Brain microvascular endothelial cell (primary cell): ENCODE data around the gene C12orf75.

Experiments used
- DNase-seq: peaks from one replicate; pipeline ENCODE4 v3.0.0-alpha.2; 2020
- H3K27ac ChIP-seq: fragments of 250-450 bp; sonication (Bioruptor Pico); 2 replicates; pipeline ENCODE4 v1.5.1; 2020; ENCODE audit warnings: mild to moderate bottlenecking, moderate library complexity
- H3K27me3 ChIP-seq: fragments of 250-450 bp; sonication (Bioruptor Pico); replicated peaks from 2 replicates; pipeline ENCODE4 v1.5.1; 2020; ENCODE audit warnings: mild to moderate bottlenecking
- H3K36me3 ChIP-seq: fragments of 250-450 bp; sonication (Bioruptor Pico); replicated peaks from 2 replicates; pipeline ENCODE4 v1.5.1; 2020; ENCODE audit warnings: mild to moderate bottlenecking
- H3K4me3 ChIP-seq: 2 replicates; pipeline ENCODE4 v1.5.1; 2011; ENCODE audit warnings: low read depth, mild to moderate bottlenecking, control low read depth, low read length, moderate library complexity
- CTCF ChIP-seq: IDR thresholded peaks from 2 replicates; pipeline ENCODE4 v1.5.1; 2011; ENCODE audit warnings: low read depth, mild to moderate bottlenecking, moderate library complexity, low read length, control low read depth, inconsistent platforms; ENCODE audit errors: missing control alignments
- in situ Hi-C: cut with HindIII; loops from 2 replicates; pipeline ENCODE4 v1.10.0; 2017; ENCODE audit warnings: low sequenced_read_pairs, low pct_ligation_motif_present

The C12orf75 gene

GRCh38 chr12:105355752-105356151, 25.3 kb downstream of the C12orf75 start:
- H3K27ac ChIP-seq, result no peak overlapping the region
- peak; percentile 21 for DNase-seq
- in situ Hi-C loops, result no loop called here
- no peaks in the 10 kb centered on the region for H3K27me3 ChIP-seq
- H3K36me3 ChIP-seq, result no peaks in the 10 kb centered on the region
- H3K4me3 ChIP-seq, result no peak overlapping the region
- no peak for TF ChIP-seq CTCF

DNA sequence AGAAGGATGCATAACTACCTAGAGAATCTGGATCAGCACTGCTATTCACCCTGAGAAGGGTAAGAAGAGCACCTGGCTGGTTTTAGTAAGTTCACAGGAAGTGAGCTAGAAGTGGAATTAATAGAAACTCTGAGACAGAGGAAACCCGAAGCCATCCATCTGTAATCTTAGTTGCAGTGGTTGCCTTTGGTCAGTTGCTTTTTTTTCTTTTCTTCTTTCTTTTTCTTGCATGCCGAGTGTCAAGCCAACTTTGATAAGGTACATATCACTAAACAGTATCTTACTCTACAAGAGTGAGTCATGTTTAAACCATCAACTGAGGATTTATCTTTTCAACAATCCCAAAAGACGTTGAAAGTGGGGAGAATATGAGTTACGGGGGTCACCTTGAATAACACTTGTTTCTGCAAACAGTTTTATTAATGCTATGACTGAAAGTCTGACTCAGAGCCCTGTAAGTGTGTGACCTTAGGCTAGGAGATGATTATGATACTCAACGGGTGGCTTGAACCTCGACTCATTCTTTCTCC, 26.7 kb downstream of the C12orf75 start:
- DNase-seq, result peak; percentile 10
- Histone ChIP-seq H3K36me3 (no peaks in the 10 kb centered on the region), H3K27me3 (no peaks in the 10 kb centered on the region), H3K4me3 (no peak overlapping the region), H3K27ac (no peak overlapping the region)
- in situ Hi-C loops, result no loop called here
- no peak for TF ChIP-seq CTCF

DNA sequence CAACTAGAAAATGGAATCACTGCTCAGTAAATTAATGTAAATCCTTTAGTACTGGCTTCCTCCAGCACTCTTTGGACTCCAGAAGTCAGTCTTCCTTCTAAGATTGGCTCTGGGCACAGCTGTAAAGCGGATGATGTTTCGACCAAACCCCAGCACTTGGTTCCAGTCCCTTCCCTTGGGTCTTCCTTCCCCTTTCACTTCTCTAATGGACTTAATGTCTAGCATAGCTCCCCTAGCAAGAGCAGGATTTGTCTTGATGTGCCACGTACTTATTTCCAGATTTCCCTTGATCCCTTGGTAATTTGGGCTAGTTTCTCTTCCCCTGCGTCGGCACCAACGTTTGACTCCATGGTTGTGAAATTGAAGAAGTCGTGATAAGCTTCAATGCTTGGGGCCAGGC, 28.3 kb downstream of the C12orf75 start:
- Histone ChIP-seq H3K4me3 (no peak overlapping the region), H3K27me3 (no peaks in the 10 kb centered on the region), H3K27ac (no peak overlapping the region), H3K36me3 (no peaks in the 10 kb centered on the region)
- no peak for DNase-seq
- TF ChIP-seq CTCF, result no peak
- in situ Hi-C loops, result no loop called here

DNA sequence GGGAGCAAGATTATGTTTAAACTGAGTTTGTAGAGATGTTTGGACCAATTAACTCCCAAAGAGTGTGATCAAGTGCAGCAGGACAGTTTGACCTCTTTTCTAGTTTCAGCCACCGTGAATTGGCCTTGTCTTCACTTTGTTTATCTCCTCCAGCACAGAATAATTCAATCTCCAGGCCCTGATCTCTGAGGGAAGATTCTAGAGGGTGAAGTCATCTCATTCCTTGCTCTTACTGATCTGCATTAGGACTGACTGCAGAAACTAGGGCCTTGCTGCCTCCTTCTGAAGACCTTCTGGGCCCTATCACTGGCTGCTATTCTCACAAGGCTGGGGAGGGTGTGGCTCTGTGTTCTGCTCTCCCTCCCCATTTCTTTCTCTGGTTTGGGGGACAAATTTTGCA, 29.4 kb downstream of the C12orf75 start:
- no peak overlapping the region for H3K4me3 ChIP-seq
- peak; percentile 10 for DNase-seq
- no peaks in the 10 kb centered on the region for H3K27me3 ChIP-seq
- H3K36me3 ChIP-seq, result no peaks in the 10 kb centered on the region
- no peak overlapping the region for H3K27ac ChIP-seq
- in situ Hi-C loops, result no loop called here
- TF ChIP-seq CTCF, result no peak

DNA sequence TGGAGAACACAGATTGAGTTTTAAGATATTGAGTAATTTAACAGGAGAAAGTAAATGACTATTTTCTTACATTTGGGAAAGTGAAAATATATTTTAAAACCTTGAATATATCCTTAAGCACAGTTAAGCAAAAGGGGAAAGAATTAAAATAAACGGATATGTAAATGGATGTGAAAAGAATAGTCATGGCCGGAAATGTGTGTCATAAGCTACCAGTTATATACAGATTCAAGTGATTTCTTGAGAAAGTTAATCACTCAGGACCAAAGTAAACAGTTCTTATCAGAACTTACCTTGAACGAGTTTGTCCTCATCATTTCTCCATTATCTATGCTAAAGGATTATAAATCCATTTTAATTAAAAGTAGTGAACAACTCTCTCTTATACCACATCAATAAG, 33.4 kb downstream of the C12orf75 start:
- no peak for DNase-seq
- no peak for TF ChIP-seq CTCF
- Histone ChIP-seq H3K27me3 (no peaks in the 10 kb centered on the region), H3K36me3 (no peaks in the 10 kb centered on the region), H3K27ac (no peak overlapping the region), H3K4me3 (no peak overlapping the region)
- in situ Hi-C loops, result no loop called here

DNA sequence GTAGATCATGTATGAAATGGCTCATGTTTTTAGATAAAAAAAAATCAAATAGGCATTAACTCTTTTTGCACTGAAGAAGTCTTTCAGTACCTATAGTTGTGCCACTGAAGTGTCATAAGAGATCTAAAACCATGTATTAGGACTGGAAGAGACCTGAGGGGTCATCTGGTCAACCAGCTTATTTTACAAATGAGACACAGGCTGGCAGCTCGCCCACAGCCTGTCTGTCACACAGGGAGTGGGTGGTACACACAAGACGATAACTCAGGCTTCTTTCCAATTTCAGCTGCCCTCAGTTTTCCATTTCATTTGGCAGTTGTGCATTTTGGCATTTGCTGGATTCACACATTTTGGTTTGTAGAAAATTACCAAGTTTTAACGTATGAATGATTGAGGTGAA, 34.7 kb downstream of the C12orf75 start:
- no peak for TF ChIP-seq CTCF
- no peaks in the 10 kb centered on the region for H3K36me3 ChIP-seq
- H3K27me3 ChIP-seq, result no peaks in the 10 kb centered on the region
- no peak overlapping the region for H3K27ac ChIP-seq
- no peak overlapping the region for H3K4me3 ChIP-seq
- in situ Hi-C loops, result no loop called here
- no peak for DNase-seq
